GM12874 (cell line): ENCODE data around the gene ABCA6.

Source experiments
- TF ChIP-seq, protein P1 (sequence below): IDR thresholded peaks from 2 replicates; pipeline ENCODE4 v1.5.1; 2011; ENCODE audit warnings: low read depth, mild to moderate bottlenecking, control low read depth, low read length, moderate library complexity; ENCODE audit not compliant: insufficient read depth

The ABCA6 gene

GRCh38 chr17:69030169-69030568 lies 111.5 kb downstream of the ABCA6 start:
- TF ChIP-seq, protein P1, sequence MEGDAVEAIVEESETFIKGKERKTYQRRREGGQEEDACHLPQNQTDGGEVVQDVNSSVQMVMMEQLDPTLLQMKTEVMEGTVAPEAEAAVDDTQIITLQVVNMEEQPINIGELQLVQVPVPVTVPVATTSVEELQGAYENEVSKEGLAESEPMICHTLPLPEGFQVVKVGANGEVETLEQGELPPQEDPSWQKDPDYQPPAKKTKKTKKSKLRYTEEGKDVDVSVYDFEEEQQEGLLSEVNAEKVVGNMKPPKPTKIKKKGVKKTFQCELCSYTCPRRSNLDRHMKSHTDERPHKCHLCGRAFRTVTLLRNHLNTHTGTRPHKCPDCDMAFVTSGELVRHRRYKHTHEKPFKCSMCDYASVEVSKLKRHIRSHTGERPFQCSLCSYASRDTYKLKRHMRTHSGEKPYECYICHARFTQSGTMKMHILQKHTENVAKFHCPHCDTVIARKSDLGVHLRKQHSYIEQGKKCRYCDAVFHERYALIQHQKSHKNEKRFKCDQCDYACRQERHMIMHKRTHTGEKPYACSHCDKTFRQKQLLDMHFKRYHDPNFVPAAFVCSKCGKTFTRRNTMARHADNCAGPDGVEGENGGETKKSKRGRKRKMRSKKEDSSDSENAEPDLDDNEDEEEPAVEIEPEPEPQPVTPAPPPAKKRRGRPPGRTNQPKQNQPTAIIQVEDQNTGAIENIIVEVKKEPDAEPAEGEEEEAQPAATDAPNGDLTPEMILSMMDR = no peak
